ENCODE results near the gene ICA1L. TPM values are rescaled to one million over a fixed set of nuclear protein-coding genes. Genes with fewer than 3 reads are reported as not detected.

Gene ICA1L
- total RNA-seq, 1 experiment from 2014 or later: 6.4 TPM

DNA sequence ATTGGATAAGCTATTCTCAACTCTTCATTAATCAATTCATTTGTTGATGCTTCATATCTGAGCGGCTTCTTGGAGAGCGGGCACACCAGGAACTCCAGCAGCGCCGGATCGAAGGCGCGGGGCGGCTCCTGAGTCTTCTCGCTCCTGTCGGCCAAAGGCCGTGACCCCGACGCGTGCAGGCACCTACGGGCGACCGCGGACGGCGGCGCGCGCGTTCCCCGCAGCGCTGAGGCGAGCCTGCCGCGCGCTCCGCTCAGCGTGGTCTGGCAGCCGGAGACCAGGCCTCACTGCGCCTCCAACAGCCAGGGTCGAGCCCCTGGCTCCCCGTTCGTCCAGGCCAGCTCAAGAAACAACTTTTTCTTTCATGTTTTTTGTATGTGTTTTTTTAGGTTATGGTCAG is 97.5 kb downstream of the ICA1L start:
- ChIA-PET POLR2A (no interaction called here), CTCF (no interaction called here)
- no peak for TF ChIP-seq SIN3A (IDR thresholded peaks at IDR 0.05; ENCODE audit: borderline replicate concordance, insufficient read depth, low read depth, low read length)
- TF ChIP-seq POLR2AphosphoS5 (IDR thresholded peaks at IDR 0.05; ENCODE audit: low read depth, low read length): no peak
- no peak for TF ChIP-seq REST (IDR thresholded peaks at IDR 0.05; ENCODE audit: insufficient read depth in 1 of 2, low read depth in 2 of 2, low read length in 1 of 2)
- TF ChIP-seq TCF7L2 (IDR thresholded peaks at IDR 0.05; ENCODE audit: low read depth, low read length): no peak
- TF ChIP-seq CTCF (IDR thresholded peaks at IDR 0.05): no peak
- in situ Hi-C loops (cut with HindIII; ENCODE audit: low pct_unique_long_range_greater_than_20kb, low sequenced_read_pairs) (no loop called here), intact Hi-C loops (cut with micrococcal nuclease; ENCODE audit: unreplicated experiment) (no loop called here)
- no peak overlapping the region for H3K27ac ChIP-seq (ENCODE audit: low read length)
- H3K36me3 ChIP-seq (ENCODE audit: control insufficient read depth, insufficient read depth, low read length): no peaks in the 10 kb centered on the region; the same call in 1 of the 2 replicates
- H3K9me3 ChIP-seq (ENCODE audit: control insufficient read depth, insufficient read depth, low read depth, low read length): no peaks in the 10 kb centered on the region
- H3K4me1 ChIP-seq (ENCODE audit: control insufficient read depth, insufficient read depth, low read length): no peaks in the 10 kb centered on the region
- no TSS peak for BruUV-seq (replicated peaks)
- ATAC-seq (no peak), DNase-seq (ENCODE audit: low read depth, low spot score) (no peak)
- H3K4me3 ChIP-seq (ENCODE audit: low read depth in 2 of 2, low read length in 2 of 2): no peak overlapping the region
- H3K27me3 ChIP-seq (ENCODE audit: control insufficient read depth, insufficient read depth, low read length): no peaks in the 10 kb centered on the region

GRCh38 chr2:202773301-202773973 is 98.1 kb downstream of the ICA1L start:
- H3K9me3 ChIP-seq (ENCODE audit: control insufficient read depth, insufficient read depth, low read depth, low read length): no peaks in the 10 kb centered on the region
- ATAC-seq (no peak; the same call in 1 of the 2 replicates), DNase-seq (ENCODE audit: low read depth, low spot score) (no peak)
- CTCF ChIA-PET: no interaction called here
- H3K4me3 ChIP-seq (ENCODE audit: low read depth in 2 of 2, low read length in 2 of 2): no peak overlapping the region
- no TSS peak for BruUV-seq (replicated peaks)
- no peak overlapping the region for H3K27ac ChIP-seq (ENCODE audit: low read length)
- no peaks in the 10 kb centered on the region for H3K27me3 ChIP-seq (ENCODE audit: control insufficient read depth, insufficient read depth, low read length)
- intact Hi-C loops (cut with micrococcal nuclease; ENCODE audit: unreplicated experiment): no loop called here
- POLR2A ChIA-PET: no interaction called here
- in situ Hi-C loops (cut with HindIII; ENCODE audit: low pct_unique_long_range_greater_than_20kb, low sequenced_read_pairs): no loop called here
- no peaks in the 10 kb centered on the region for H3K4me1 ChIP-seq (ENCODE audit: control insufficient read depth, insufficient read depth, low read length)
- no peaks in the 10 kb centered on the region; the same call in 1 of the 2 replicates for H3K36me3 ChIP-seq (ENCODE audit: control insufficient read depth, insufficient read depth, low read length)
- no peak for TF ChIP-seq CTCF (IDR thresholded peaks at IDR 0.05)
- TF ChIP-seq TCF7L2 (IDR thresholded peaks at IDR 0.05; ENCODE audit: low read depth, low read length): no peak
- TF ChIP-seq SIN3A (IDR thresholded peaks at IDR 0.05; ENCODE audit: borderline replicate concordance, insufficient read depth, low read depth, low read length): no peak
- TF ChIP-seq REST (IDR thresholded peaks at IDR 0.05; ENCODE audit: insufficient read depth in 1 of 2, low read depth in 2 of 2, low read length in 1 of 2): no peak
- TF ChIP-seq POLR2AphosphoS5 (IDR thresholded peaks at IDR 0.05; ENCODE audit: low read depth, low read length): no peak

Data from Panc1 (cell line).